OCI-LY3 (cell line): ENCODE measurements around the gene RPP14.

Experiments
- EZH2phosphoT487 ChIP-seq: fragments of 200-600 bp; shearing (Covaris generic); IDR thresholded peaks from 2 replicates; pipeline ENCODE4 v1.6.1; 2018; ENCODE audit warnings: antibody characterized with exemption, mixed run types, low read depth
- TF ChIP-seq, protein P1 (sequence below): fragments of 200-600, 300-600 bp; sonication (generic); IDR thresholded peaks from 2 replicates; pipeline ENCODE4 v1.5.1; 2014; ENCODE audit warnings: antibody characterized with exemption, low read length, low read depth

GRCh38 chr3:58353722-58354553 is 47.9 kb downstream of the RPP14 start:
- TF ChIP-seq, protein P1, sequence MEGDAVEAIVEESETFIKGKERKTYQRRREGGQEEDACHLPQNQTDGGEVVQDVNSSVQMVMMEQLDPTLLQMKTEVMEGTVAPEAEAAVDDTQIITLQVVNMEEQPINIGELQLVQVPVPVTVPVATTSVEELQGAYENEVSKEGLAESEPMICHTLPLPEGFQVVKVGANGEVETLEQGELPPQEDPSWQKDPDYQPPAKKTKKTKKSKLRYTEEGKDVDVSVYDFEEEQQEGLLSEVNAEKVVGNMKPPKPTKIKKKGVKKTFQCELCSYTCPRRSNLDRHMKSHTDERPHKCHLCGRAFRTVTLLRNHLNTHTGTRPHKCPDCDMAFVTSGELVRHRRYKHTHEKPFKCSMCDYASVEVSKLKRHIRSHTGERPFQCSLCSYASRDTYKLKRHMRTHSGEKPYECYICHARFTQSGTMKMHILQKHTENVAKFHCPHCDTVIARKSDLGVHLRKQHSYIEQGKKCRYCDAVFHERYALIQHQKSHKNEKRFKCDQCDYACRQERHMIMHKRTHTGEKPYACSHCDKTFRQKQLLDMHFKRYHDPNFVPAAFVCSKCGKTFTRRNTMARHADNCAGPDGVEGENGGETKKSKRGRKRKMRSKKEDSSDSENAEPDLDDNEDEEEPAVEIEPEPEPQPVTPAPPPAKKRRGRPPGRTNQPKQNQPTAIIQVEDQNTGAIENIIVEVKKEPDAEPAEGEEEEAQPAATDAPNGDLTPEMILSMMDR, result no peak
- no peak for TF ChIP-seq EZH2phosphoT487
